GM12872 (cell line): ENCODE measurements around the gene DDHD1.

ENCODE experiments used
- CTCF ChIP-seq: IDR thresholded peaks from 3 replicates; pipeline ENCODE4 v1.5.1; 2011; ENCODE audit warnings: low read depth, mild to moderate bottlenecking, low read length, moderate library complexity; ENCODE audit not compliant: insufficient read depth

The DDHD1 gene

GRCh38 chr14:53042480-53042879 is 110.6 kb downstream of the DDHD1 start:
- TF ChIP-seq CTCF: no peak

- no peak for TF ChIP-seq CTCF
These were observed 112.1 kb downstream of the DDHD1 start for GRCh38 chr14:53041067-53041466.

- no peak for TF ChIP-seq CTCF
These were observed 114.5 kb downstream of the DDHD1 start for GRCh38 chr14:53038629-53039028.

GRCh38 chr14:53037016-53037415 is 116.1 kb downstream of the DDHD1 start:
- no peak for TF ChIP-seq CTCF

- no peak for TF ChIP-seq CTCF
These were observed 117.5 kb downstream of the DDHD1 start for GRCh38 chr14:53035336-53036210.

GRCh38 chr14:53034688-53035230 is 118.4 kb downstream of the DDHD1 start:
- no peak for TF ChIP-seq CTCF

GRCh38 chr14:53034036-53034435 is 119.1 kb downstream of the DDHD1 start:
- no peak for TF ChIP-seq CTCF
